Esophagus muscularis mucosa (tissue), 4 donors: Measurements from ENCODE around the gene KIAA0825.

Source experiments
- CTCF ChIP-seq, 3 experiments: fragments of 200-600 bp in 2 of 3; fragments of 450-650 bp in 1 of 3; sonication (generic) in 2 of 3; IDR thresholded peaks; one replicate each; pipeline ENCODE4 v1.5.1; 2017 to 2019; ENCODE audit warnings: antibody characterized with exemption in 3 of 3, mild to moderate bottlenecking in 2 of 3, moderate library complexity in 1 of 3
- EP300 ChIP-seq: sonication (generic); formaldehyde crosslinking; IDR thresholded peaks from one replicate; pipeline ENCODE4 v1.6.1; 2017; ENCODE audit warnings: antibody characterized with exemption
- POLR2A ChIP-seq: fragments of 450-650 bp; IDR thresholded peaks from one replicate; pipeline ENCODE4 v1.6.1; 2017; ENCODE audit warnings: antibody characterized with exemption, moderate library complexity, mild to moderate bottlenecking, low read depth
- POLR2AphosphoS5 ChIP-seq, 2 donors: sonication (generic); formaldehyde crosslinking; IDR thresholded peaks; one replicate each; pipeline ENCODE4 v1.6.1; 2017; ENCODE audit warnings: antibody characterized with exemption in 2 of 2

- TF ChIP-seq CTCF (IDR thresholded peaks at IDR 0.05) (no peak), POLR2AphosphoS5 (IDR thresholded peaks at IDR 0.05) (no peak), POLR2A (no peak), EP300 (no peak)
Measured at GRCh38 chr5:94326586-94326985, 291.8 kb downstream of the KIAA0825 start.
